GM18505 (cell line): ENCODE measurements around the gene ZCCHC13.
"Not testable (repeated sequence)": the region's sequence is repeated elsewhere in the genome, so short reads cannot be mapped to it uniquely, and the experiment has no call there.

Experiments used
- ATAC-seq: cut with Tn5 transposase; IDR thresholded peaks from one replicate; pipeline ENCODE4 v1.9.1; 2021; ENCODE audit not compliant: unreplicated experiment
- POLR2A ChIP-seq: IDR thresholded peaks from 4 replicates; pipeline ENCODE4 v1.6.1; 2011; ENCODE audit warnings: borderline replicate concordance; ENCODE audit not compliant: insufficient read depth, insufficient read length; ENCODE audit errors: extremely low read depth

Gene ZCCHC13

DNA sequence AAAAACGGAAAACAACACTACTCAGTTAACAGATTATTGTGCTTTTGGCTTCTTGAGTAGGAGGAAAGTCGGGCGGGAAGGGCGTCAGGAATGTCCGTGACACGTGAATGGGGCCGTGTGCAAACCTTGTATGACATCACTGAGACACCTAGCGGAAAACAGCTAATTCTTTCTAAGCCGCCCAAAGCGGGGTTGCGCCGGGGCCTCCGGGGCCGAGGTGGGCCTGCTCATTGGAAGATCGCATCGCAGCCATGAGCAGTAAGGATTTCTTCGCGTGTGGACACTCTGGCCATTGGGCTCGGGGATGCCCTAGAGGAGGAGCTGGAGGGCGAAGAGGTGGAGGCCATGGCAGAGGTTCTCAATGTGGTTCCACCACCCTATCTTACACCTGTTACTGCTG is at the start of gene ZCCHC13:
Gene ZCCHC13 (plus strand): TSS at position 165 of the 400 bp plus-strand sequence. CDS start 87 bp downstream, at position 252.
- no peak for ATAC-seq
- TF ChIP-seq POLR2A, result no peak

DNA sequence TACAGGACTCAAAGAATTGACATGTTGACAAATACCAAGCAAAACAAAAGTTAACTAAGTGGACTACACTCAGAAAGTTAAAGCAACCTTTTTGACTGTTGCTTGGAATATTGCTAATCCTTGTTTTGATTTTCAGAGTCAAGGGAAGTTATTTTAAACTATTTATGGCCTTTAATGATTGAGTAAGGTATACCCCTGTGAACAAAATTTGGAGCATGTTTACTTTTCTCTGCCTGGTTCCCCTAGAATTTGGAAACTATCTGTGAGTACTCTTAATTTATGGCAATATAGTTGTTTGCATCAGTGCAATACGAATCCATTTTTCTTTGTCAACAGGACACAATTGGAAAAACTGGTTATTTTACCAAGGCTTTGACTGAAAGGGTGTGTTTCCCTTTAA is 45.9 kb upstream of the ZCCHC13 start:
- ATAC-seq, result not testable (repeated sequence)

DNA sequence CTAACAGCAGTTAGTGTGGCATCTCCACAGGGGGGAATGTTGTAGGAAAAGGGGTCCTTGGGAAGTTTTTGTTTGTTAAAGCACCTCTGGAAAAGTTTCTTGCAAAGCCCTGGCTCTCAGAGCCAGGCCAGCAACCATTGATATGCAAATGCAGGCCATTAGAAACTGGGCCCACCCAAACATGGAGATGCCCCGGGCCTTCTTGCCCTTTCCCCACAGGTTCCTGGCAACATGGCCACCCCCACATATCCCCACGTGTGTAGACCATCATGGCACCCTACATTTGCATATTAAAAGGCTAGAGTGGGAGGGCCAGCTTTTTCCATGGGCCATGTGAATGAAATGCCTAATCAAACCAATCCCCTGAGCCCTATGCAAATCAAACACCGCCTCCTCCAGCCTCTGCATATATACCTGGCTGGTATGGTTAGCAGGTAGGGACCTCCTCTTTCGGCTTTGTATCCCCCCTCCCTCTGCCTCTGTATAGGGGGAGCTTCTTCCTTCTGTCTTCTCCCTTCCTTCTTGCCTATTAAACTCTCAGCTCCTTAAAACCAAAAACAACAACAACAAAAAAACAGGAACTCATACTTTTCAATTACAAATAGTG is 44.0 kb upstream of the ZCCHC13 start:
- TF ChIP-seq POLR2A, result no peak
- ATAC-seq, result no peak

DNA sequence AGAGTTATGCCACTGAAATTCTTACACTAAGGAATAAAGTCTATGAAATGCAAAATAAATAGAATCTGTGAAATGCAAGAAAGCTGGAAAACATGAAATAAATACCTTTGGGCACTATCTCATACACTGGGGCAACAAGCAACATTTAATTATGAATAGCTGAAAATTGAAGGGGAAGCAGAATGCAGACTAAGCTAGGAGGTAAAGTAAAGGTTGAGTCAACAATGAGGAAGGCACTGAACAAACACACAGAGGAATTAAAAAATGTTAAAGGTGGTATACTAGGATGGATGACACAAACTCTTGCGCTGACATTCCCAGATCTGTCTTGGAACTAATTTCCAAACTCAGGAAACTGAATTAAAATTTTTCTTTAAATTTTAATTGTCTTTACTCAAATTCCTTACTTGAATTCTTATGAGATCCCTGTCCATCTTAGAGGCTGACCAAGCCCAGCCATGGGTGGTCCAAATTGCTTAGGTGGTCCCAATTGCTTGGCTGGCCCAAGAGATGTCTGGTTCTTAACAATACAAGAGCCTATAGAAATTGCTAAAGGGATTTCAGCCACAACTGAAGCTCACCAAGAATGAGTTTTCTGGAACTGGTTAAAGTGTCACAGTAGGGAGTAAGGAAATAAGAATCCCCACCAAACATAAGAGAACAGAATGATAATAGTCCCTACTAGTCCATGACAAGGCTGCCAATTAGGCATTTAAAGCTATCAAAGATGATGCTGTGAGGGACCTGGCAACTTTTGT is 41.3 kb upstream of the ZCCHC13 start:
- ATAC-seq, result no peak
- TF ChIP-seq POLR2A, result no peak

DNA sequence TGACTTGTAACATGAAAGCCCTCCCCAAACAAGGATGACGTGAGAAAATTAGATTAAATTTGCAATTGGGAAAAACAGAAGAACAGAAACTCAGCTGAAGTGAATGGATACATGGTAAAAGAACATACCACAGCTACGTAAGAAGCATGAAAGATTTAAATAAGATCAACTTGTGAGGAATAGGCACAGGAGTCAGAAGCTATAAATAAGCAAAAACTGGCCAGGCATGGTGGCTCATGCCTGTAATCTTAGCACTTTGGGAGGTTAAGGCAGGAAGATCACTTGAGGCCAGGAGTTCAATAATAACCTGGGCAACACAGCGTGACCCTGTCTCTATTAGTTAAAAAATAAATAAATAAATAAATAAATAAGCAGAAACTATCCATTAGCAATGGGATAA is 33.6 kb upstream of the ZCCHC13 start:
- no peak for TF ChIP-seq POLR2A
- no peak for ATAC-seq

DNA sequence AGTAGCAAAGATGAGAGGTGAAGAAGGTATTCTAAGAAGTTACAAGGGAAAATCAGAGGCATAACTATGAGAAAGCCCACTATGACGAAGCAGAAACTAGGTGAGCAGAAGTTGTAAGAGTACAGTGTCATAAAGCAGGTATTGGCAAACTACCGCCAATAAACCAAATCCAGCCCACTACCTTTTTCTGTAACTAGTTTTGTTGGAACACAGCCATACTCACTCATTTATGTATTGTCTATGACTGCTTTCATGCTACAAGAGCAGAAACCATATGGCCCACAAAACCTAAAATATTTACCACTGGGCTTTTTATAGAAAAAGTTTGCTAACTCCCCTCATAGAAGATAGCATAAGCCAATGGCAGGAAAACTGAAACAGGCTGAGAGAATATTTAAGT is 31.8 kb upstream of the ZCCHC13 start:
- no peak for TF ChIP-seq POLR2A
- ATAC-seq, result peak; percentile 54

DNA sequence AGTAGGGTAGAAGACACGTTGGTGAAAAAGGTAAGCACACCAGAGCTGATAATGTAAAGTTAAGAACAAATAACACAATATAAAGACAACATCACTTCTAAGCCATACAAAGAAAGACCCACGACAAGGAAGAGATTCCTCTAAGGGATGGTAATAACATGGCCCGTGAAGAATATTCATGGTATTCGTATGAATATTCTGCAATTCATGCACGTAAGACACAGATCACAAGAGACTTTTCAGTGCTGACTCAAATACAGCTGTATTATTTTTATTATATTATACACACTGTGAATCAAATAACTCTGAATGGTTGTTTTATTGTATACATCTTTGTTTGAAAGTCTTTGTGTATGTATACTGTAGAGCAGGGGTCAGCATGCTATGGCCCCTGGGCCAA is 29.5 kb upstream of the ZCCHC13 start:
- no peak for ATAC-seq
- TF ChIP-seq POLR2A, result no peak

DNA sequence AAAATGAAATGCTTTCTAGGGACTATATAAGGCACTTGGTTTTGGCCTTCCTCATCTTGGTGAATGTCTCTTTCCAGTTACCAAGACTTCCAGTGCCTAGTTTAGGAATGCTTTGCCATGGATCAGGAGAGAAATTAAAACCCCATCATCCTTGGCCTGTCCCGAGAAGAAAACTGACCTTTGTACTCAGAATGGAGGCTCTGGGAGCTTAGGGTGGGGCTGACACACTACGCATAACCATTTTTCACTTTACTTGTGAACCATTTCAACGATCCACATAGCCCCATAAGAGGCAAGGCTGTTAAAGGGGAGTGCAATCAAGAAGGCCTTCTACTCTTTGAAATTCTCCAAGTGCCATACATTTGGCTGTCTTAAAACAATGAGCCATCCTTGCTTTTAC is 26.7 kb upstream of the ZCCHC13 start:
- no peak for ATAC-seq
- no peak for TF ChIP-seq POLR2A

DNA sequence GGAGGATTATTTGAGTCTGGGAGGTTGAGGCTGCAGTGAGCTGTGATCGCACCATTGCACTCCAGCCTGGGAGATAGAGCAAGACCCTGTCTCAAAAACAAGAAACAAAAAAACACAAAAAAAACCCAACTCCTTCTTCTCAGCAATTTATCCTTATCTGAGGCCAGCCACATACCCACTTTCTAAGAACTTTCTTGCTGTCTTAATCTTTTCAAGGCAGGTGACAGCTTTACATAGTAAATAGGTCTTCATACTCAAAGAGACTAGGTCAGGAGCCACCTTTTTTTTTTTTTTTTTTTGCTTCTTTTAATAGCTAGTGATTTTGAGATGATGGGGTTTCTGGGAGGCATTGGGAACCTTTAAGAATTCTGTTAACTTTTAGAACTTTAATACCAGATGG is 26.1 kb upstream of the ZCCHC13 start:
- no peak for ATAC-seq
- TF ChIP-seq POLR2A, result no peak

DNA sequence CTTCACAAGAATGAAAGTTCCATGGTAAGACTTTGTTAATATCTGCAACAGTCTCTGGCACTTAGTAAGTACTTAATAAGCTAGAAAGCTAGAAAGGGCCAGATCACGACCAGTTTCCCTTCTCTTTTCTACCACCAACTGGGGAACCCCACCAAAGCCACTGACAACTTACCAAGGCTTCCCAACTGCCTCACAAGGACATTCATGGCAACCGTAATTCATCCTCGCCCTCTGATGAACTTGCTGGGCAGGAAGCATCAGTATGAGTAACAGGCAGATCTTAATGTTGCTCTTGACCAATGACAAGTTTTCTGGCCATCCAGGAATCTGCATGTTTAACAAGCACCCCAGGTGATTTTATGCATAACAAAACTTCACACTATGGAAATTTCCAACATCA is 23.2 kb upstream of the ZCCHC13 start:
- TF ChIP-seq POLR2A, result no peak
- peak; percentile 68 for ATAC-seq

DNA sequence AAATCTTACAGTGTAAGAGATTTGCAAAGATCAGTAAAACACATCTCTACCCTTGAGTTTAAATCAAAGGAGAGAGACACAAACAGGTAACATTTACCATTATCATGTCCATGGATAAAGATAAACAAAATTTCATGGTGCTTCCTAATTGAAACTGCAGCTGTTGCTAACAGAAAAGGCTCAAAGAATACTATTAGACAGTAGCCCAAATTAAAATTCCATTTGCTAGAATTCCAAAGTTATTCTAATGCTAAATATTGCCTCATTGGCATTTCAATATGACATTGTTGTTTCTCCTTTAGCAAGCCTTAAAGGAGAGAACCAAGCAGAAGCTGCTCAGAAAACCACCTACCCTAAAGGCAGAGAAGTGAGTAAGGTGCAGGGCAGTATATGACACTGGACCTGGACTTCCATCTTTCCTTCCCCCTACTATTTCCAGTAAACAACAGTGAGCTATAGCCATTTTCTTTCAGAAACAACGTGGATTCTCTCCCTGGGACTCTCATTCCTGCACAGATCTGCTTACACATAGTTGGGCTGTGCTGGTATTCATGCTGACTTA is 19.5 kb upstream of the ZCCHC13 start:
- ATAC-seq, result no peak
- TF ChIP-seq POLR2A, result no peak

DNA sequence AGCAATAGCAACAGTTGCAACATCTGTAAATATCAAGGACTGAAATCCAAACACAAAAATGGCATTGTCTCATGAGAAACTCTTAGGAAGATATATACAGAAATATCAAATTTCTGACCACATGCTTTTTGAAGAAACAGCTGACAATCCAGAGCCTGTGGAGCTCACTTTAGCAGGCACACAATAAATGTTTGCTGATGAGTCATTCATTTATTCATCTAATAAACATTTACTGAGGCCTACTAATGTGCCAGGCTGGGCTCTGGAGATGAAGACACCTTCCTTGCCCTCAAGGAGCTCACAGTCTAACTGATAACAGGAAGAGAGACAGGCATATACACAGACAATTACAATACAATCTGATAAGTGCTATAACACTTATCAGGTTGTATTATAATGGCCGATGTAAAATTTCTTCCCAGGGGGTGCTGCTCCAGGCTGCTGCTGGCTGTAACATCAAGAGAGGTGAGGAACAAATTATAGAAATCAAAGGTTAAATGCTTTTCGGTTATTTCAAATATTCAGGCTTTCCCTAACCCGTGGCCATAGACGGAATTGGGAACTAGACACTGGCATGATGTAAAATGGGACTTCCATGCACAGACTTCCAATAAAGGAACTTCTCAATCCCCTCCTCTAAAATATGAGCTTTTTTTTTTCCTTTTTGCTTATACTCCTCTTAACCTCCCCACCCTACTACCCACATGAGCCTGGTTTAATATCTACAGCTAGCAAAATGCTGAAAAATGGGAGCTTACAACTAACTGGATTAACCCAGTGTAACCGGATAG is 16.8 kb upstream of the ZCCHC13 start:
- no peak for TF ChIP-seq POLR2A
- no peak for ATAC-seq

DNA sequence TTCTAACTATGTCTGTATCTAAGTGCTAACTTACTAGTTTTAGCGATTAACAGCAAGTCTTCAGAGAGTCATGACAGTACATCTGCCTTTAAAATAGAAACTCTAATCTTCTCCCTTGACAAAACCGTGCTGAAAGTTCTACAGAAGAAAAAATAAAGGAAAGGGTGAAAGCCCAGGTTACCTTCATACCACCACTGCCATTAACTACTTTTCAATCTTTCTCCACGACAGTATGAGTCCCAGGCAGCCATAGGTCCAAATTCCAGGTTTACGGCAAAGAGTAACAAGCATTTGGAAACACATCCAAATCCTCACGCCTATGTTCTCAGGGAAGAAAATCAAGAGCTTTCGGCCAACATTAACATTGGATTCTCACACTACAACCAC is 12.4 kb upstream of the ZCCHC13 start:
- ATAC-seq, result no peak
- no peak for TF ChIP-seq POLR2A
